WERI-Rb-1 (cell line): ENCODE data around the gene GAA.

Experiments
- DNase-seq: peaks from one replicate; pipeline ENCODE4 v3.0.0-alpha.2; 2020
- H3K27ac ChIP-seq: fragments of 250-450 bp; sonication (Bioruptor Pico); 2 replicates; pipeline ENCODE4 v1.5.1; 2020; ENCODE audit warnings: mild to moderate bottlenecking, moderate library complexity
- H3K27me3 ChIP-seq: fragments of 250-450 bp; sonication (Bioruptor Pico); 2 replicates; pipeline ENCODE4 v1.5.1; 2021; ENCODE audit warnings: mild to moderate bottlenecking, low read depth, moderate library complexity; ENCODE audit not compliant: insufficient read depth, severe bottlenecking
- H3K36me3 ChIP-seq: fragments of 250-450 bp; sonication (Bioruptor Pico); 2 replicates; pipeline ENCODE4 v1.5.1; 2020; ENCODE audit warnings: mild to moderate bottlenecking, moderate library complexity
- H3K4me3 ChIP-seq: 2 replicates; pipeline ENCODE4 v1.5.1; 2011; ENCODE audit warnings: low read depth, mild to moderate bottlenecking, control low read depth, low read length
- H3K9me3 ChIP-seq: fragments of 250-450 bp; sonication (Bioruptor Pico); 2 replicates; pipeline ENCODE4 v1.5.1; 2021; ENCODE audit warnings: mild to moderate bottlenecking, moderate library complexity; ENCODE audit not compliant: severe bottlenecking
- TF ChIP-seq, protein P1 (sequence below): IDR thresholded peaks from 2 replicates; pipeline ENCODE4 v1.5.1; 2011; ENCODE audit warnings: low read depth, mild to moderate bottlenecking, control low read depth, inconsistent platforms, low read length

The GAA gene

GRCh38 chr17:80163336-80163735 lies 62.0 kb downstream of the GAA start:
- TF ChIP-seq, protein P1, sequence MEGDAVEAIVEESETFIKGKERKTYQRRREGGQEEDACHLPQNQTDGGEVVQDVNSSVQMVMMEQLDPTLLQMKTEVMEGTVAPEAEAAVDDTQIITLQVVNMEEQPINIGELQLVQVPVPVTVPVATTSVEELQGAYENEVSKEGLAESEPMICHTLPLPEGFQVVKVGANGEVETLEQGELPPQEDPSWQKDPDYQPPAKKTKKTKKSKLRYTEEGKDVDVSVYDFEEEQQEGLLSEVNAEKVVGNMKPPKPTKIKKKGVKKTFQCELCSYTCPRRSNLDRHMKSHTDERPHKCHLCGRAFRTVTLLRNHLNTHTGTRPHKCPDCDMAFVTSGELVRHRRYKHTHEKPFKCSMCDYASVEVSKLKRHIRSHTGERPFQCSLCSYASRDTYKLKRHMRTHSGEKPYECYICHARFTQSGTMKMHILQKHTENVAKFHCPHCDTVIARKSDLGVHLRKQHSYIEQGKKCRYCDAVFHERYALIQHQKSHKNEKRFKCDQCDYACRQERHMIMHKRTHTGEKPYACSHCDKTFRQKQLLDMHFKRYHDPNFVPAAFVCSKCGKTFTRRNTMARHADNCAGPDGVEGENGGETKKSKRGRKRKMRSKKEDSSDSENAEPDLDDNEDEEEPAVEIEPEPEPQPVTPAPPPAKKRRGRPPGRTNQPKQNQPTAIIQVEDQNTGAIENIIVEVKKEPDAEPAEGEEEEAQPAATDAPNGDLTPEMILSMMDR: no peak
- no peak overlapping the region for H3K4me3 ChIP-seq
- no peaks in the 10 kb centered on the region for H3K9me3 ChIP-seq
- DNase-seq: no peak
- no peaks in the 10 kb centered on the region for H3K27me3 ChIP-seq
- no peak overlapping the region for H3K27ac ChIP-seq
- H3K36me3 ChIP-seq: no peaks in the 10 kb centered on the region

DNA sequence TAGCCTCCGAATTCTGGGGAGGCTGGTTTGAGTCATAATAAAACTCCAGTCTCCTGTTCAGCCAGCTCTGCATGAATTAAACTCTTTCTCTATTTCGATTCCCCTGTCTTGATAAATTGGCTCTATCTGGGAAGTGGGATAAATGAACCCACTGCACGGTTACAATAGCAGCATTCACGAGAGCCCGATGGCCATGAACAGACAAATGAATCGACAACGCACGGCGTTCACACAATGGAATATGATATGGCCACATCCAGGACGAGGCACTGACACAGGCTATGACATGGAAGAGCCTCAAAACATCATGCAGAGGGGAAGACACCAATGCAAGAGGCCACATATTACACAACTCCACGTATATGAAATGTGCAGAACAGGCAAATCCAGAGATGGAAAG lies 62.8 kb downstream of the GAA start:
- Histone ChIP-seq H3K27me3 (no peaks in the 10 kb centered on the region), H3K36me3 (no peaks in the 10 kb centered on the region), H3K27ac (no peak overlapping the region), H3K4me3 (no peak overlapping the region), H3K9me3 (no peaks in the 10 kb centered on the region)
- no peak for DNase-seq
- TF ChIP-seq, protein P1: no peak

GRCh38 chr17:80166446-80166845 lies 65.1 kb downstream of the GAA start:
- no peaks in the 10 kb centered on the region for H3K9me3 ChIP-seq
- no peak overlapping the region for H3K4me3 ChIP-seq
- H3K27ac ChIP-seq: no peak overlapping the region
- H3K36me3 ChIP-seq: no peaks in the 10 kb centered on the region
- TF ChIP-seq, protein P1: no peak
- H3K27me3 ChIP-seq: no peaks in the 10 kb centered on the region
- DNase-seq: no peak

- TF ChIP-seq, protein P1: no peak
- no peaks in the 10 kb centered on the region for H3K36me3 ChIP-seq
- H3K4me3 ChIP-seq: no peak overlapping the region
- H3K9me3 ChIP-seq: no peaks in the 10 kb centered on the region
- H3K27me3 ChIP-seq: no peaks in the 10 kb centered on the region
- DNase-seq: peak; percentile 30
- H3K27ac ChIP-seq: no peak overlapping the region
Observed at GRCh38 chr17:80168371-80168770, 67.0 kb downstream of the GAA start.

- TF ChIP-seq, protein P1: no peak
- Histone ChIP-seq H3K9me3 (no peaks in the 10 kb centered on the region), H3K36me3 (no peaks in the 10 kb centered on the region), H3K4me3 (no peak overlapping the region), H3K27ac (no peak overlapping the region), H3K27me3 (no peaks in the 10 kb centered on the region)
- DNase-seq: no peak
Observed at GRCh38 chr17:80169107-80169506, 67.7 kb downstream of the GAA start.
